Small intestine (tissue), 16 donors: Measurements from ENCODE around the gene PCDHB10. TPM values are rescaled to one million over a fixed set of nuclear protein-coding genes. Genes with fewer than 3 reads are reported as not detected.
"Not testable (repeated sequence)": the region's sequence is repeated elsewhere in the genome, so short reads cannot be mapped to it uniquely, and the experiment has no call there.

Experiments used
- DNase-seq, 2 donors: peaks; one replicate each; pipeline versions ENCODE4 v3.0.0 to v3.0.0-alpha.2; 2013
- FAIRE-seq: peaks from 2 replicates; lab custom pipeline; 2012; peaks lifted over from hg19 to GRCh38; lab: Jason Lieb, UNC
- H3K27ac ChIP-seq, 3 donors: one replicate each; pipeline ENCODE4 v1.5.1; 2013; ENCODE audit warnings: low read length in 2 of 3, mild to moderate bottlenecking in 2 of 3, control low read depth in 1 of 3, inconsistent platforms in 1 of 3, low read depth in 1 of 3, moderate library complexity in 1 of 3
- H3K27me3 ChIP-seq, 3 donors: one replicate each; pipeline ENCODE4 v1.6.1; 2013; ENCODE audit warnings: low read length in 3 of 3, inconsistent platforms in 1 of 3; ENCODE audit not compliant: control insufficient read depth in 3 of 3, insufficient read depth in 3 of 3
- H3K36me3 ChIP-seq, 3 donors: one replicate each; pipeline ENCODE4 v1.6.1; 2013; ENCODE audit warnings: low read length in 3 of 3, inconsistent platforms in 1 of 3, low read depth in 1 of 3, mild to moderate bottlenecking in 1 of 3, moderate library complexity in 1 of 3; ENCODE audit not compliant: control insufficient read depth in 3 of 3, insufficient read depth in 2 of 3
- H3K4me1 ChIP-seq, 3 donors: one replicate each; pipeline ENCODE4 v1.6.1; 2013; ENCODE audit warnings: low read length in 2 of 3, inconsistent platforms in 1 of 3, low read depth in 1 of 3, mild to moderate bottlenecking in 1 of 3, moderate library complexity in 1 of 3; ENCODE audit not compliant: control insufficient read depth in 3 of 3, insufficient read depth in 2 of 3
- H3K4me3 ChIP-seq, 3 donors: one replicate each; pipeline ENCODE4 v1.5.1; 2013; ENCODE audit warnings: low read length in 3 of 3, control low read depth in 1 of 3, inconsistent platforms in 1 of 3, low read depth in 1 of 3, mild to moderate bottlenecking in 1 of 3, moderate library complexity in 1 of 3
- H3K9me3 ChIP-seq, 2 donors: one replicate each; pipeline ENCODE4 v1.6.1; 2013; ENCODE audit warnings: low read depth in 1 of 2, low read length in 1 of 2; ENCODE audit not compliant: control insufficient read depth in 2 of 2, insufficient read depth in 1 of 2
- WGBS, 3 donors: extraction: QIAGEN DNeasy Blood & Tissue Kit; methylation state at CpG; one replicate each; pipeline ENCODE4 v1.1.7; 2013; 5-methylcytosine and 5-hydroxymethylcytosine counted together
- long read RNA-seq, 10 donors: transcript quantifications; one replicate each; lab custom pipeline, GENCODE V29; 2026
- polyA plus RNA-seq, 4 donors: library from polyadenylated mRNA; stranded (reverse) in 3 of 4; unstranded in 1 of 4; fragments of 200-250 nt in 3 of 4; fragments of 120-200 nt in 1 of 4; gene quantifications; one replicate each; pipeline versions ENCODE4 v1.2.1 to v1.2.3, GENCODE V29; 2013
- donor health status: healthy with polysubstance abuse.
- donor health status: control.
- donor health status: control.
- donor health status: Bipolar disorder and iron deficiency.
- donor health status: healthy.

Gene PCDHB10
- polyA plus RNA-seq = 1 to 10 TPM in 2 of 4 donors, not detected in 2; 1.1 to 1.3 TPM
- long read RNA-seq, donor 1, transcript PCDHB10-201 (1 exons, 3,290 nt) = major isoform, 7 of 7 reads
- long read RNA-seq, donor 1, partial matches to known transcripts = 0 of 7 reads
- long read RNA-seq, donor 1, other reads (novel, unspliced or antisense) = 0 of 7 reads
- long read RNA-seq, donor 2 = 0 reads
- long read RNA-seq, donor 3, partial matches to known transcripts = 0 of 1 reads
- long read RNA-seq, donor 3, other reads (novel, unspliced or antisense) = 0 of 1 reads
- long read RNA-seq, donor 4 = 0 reads
- long read RNA-seq, donor 5 = 0 reads
- long read RNA-seq, donor 6, transcript PCDHB10-201 (1 exons, 3,290 nt) = major isoform, 6 of 6 reads
- long read RNA-seq, donor 6, partial matches to known transcripts = 0 of 6 reads
- long read RNA-seq, donor 6, other reads (novel, unspliced or antisense) = 0 of 6 reads
- long read RNA-seq, donor 7, transcript PCDHB10-201 (1 exons, 3,290 nt) = major isoform, 5 of 5 reads
- long read RNA-seq, donor 7, partial matches to known transcripts = 0 of 5 reads
- long read RNA-seq, donor 7, other reads (novel, unspliced or antisense) = 0 of 5 reads
- long read RNA-seq, donor 8, partial matches to known transcripts = 0 of 1 reads
- long read RNA-seq, donor 8, other reads (novel, unspliced or antisense) = 0 of 1 reads
- long read RNA-seq, donor 9 = 0 reads
- long read RNA-seq, donor 10, transcript PCDHB10-201 (1 exons, 3,290 nt) = major isoform, 8 of 8 reads
- long read RNA-seq, donor 10, partial matches to known transcripts = 0 of 8 reads
- long read RNA-seq, donor 10, other reads (novel, unspliced or antisense) = 0 of 8 reads

GRCh38 chr5:141192110-141192725, at the start of gene PCDHB10:
TSS of gene PCDHB10 (plus strand) at chr5:141192353. CDS start at chr5:141192553, 200 bp downstream.
- Histone ChIP-seq H3K4me1 (no peaks in the 10 kb centered on the region), H3K4me3 (no peak within 1 kb of the TSS), H3K36me3 (no peaks in the 10 kb centered on the region), H3K27ac (no peak within 1 kb of the TSS), H3K27me3 (peaks cover 0 to 5% (median 0%) of the 10 kb centered on the region in 3 donors), H3K9me3 (peaks cover 3 to 19% of the 10 kb centered on the region in 2 donors)
- FAIRE-seq = no peak
- DNase-seq = no peak
- 9 to 22% (median 19%) methylated on average over 10 of the region's 10 CpGs for whole genome bisulfite sequencing, 3 donors

GRCh38 chr5:141149812-141150211, 42.3 kb upstream of the PCDHB10 start, which contains the start of gene PCDHB6:
TSS of gene PCDHB6 (plus strand) at chr5:141150057. CDS start at chr5:141150258, 201 bp downstream.
- Histone ChIP-seq H3K9me3 (peaks cover 0 to 27% of the 10 kb centered on the region in 2 donors), H3K27ac (no peak within 1 kb of the TSS), H3K36me3 (no peaks in the 10 kb centered on the region), H3K27me3 (no peaks in the 10 kb centered on the region), H3K4me3 (no peak within 1 kb of the TSS), H3K4me1 (no peaks in the 10 kb centered on the region)
- DNase-seq = no peak
- 18 to 32% (median 24%) methylated on average over 18 of the region's 18 CpGs for WGBS, 3 donors
- no peak for FAIRE-seq

- Histone ChIP-seq H3K27me3 (no peaks in the 10 kb centered on the region), H3K27ac (no peak overlapping the region), H3K36me3 (no peaks in the 10 kb centered on the region), H3K4me1 (no peaks in the 10 kb centered on the region), H3K4me3 (no peak overlapping the region), H3K9me3 (peaks cover 0 to 29% of the 10 kb centered on the region in 2 donors)
- DNase-seq = no peak
- WGBS, 3 donors = 47 to 61% (median 54%) methylated on average over 33 of the region's 33 CpGs
- no peak for FAIRE-seq
Measured at GRCh38 chr5:141150224-141150992, 41.7 kb upstream of the PCDHB10 start.

- no peak for DNase-seq
- no peak for FAIRE-seq
- no peak overlapping the region for H3K27ac ChIP-seq
- H3K27me3 ChIP-seq = no peaks in the 10 kb centered on the region
- WGBS, 3 donors = 48 to 56% (median 53%) methylated on average over 13 of the region's 13 CpGs
- no peaks in the 10 kb centered on the region for H3K4me1 ChIP-seq
- no peaks in the 10 kb centered on the region for H3K36me3 ChIP-seq
- peaks cover 0 to 31% of the 10 kb centered on the region in 2 donors for H3K9me3 ChIP-seq
- H3K4me3 ChIP-seq = no peak overlapping the region
Measured at GRCh38 chr5:141150993-141151325, 41.2 kb upstream of the PCDHB10 start.

GRCh38 chr5:141151632-141152031, 40.5 kb upstream of the PCDHB10 start:
- FAIRE-seq, DNase-seq: not testable (repeated sequence)
- WGBS, 3 donors = 45 to 68% (median 66%) methylated on average over 21 to 39 of the region's 41 CpGs

GRCh38 chr5:141152096-141152495, 40.1 kb upstream of the PCDHB10 start:
- WGBS, 3 donors = 31 to 51% (median 50%) methylated on average over 24 to 36 of the region's 36 CpGs
- FAIRE-seq, H3K4me1 ChIP-seq, H3K27ac ChIP-seq, DNase-seq, H3K4me3 ChIP-seq, H3K27me3 ChIP-seq, H3K36me3 ChIP-seq: not testable (repeated sequence)
- H3K9me3 ChIP-seq = peaks cover 0 to 43% of the 10 kb centered on the region in 2 donors

More at GRCh38 chr5:141151632-141152031, 40.5 kb upstream of the PCDHB10 start:
- H3K4me1 ChIP-seq, H3K4me3 ChIP-seq, H3K27me3 ChIP-seq, H3K27ac ChIP-seq, H3K36me3 ChIP-seq: not testable (repeated sequence)
- H3K9me3 ChIP-seq = peaks cover 0 to 38% of the 10 kb centered on the region in 2 donors

- WGBS, 3 donors = 36 to 48% (median 38%) methylated on average over 21 of the region's 21 CpGs
- Histone ChIP-seq H3K9me3 (peaks cover 0 to 37% of the 10 kb centered on the region in 2 donors), H3K36me3 (no peaks in the 10 kb centered on the region), H3K27me3 (no peaks in the 10 kb centered on the region), H3K27ac (no peak overlapping the region), H3K4me3 (no peak overlapping the region), H3K4me1 (no peaks in the 10 kb centered on the region)
- FAIRE-seq = no peak
- DNase-seq = no peak
Measured at GRCh38 chr5:141155540-141156374, 36.4 kb upstream of the PCDHB10 start.
